ENCODE measurements around the gene OR6X1. TPM values are rescaled to one million over a fixed set of nuclear protein-coding genes. Genes with fewer than 3 reads are reported as not detected.
"Not testable (repeated sequence)": the region's sequence is repeated elsewhere in the genome, so short reads cannot be mapped to it uniquely, and the experiment has no call there.

The OR6X1 gene
- polyA plus RNA-seq, 6 donors from 2014 or later = not detected

DNA sequence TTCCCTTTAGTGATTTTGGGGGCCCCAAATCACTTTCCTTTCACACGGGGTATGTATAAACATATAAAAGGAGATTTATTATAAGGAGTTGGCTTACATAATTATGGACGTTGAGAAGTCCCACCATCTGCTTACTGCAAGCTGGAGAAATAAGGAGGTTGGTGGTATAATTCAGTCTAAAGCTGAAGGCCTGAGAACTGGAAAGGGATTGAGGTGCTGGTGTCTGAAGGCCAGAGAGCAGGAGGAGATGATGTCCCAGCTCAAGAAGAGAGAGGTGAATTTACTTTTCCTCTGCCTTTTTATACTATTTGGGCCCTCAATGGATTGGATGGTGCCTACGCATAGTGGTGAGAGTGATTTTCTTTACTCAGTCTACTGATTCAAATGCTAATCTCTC lies 11.6 kb downstream of the OR6X1 start:
- H3K9me3 Mint-ChIP-seq = peaks cover 0 to 2% (median 0%) of the 10 kb centered on the region in 7 donors
- H3K4me1 Mint-ChIP-seq = peaks cover 27 to 40% (median 32%) of the 10 kb centered on the region in 3 donors
- no peak for DNase-seq
- H3K27me3 Mint-ChIP-seq = peaks cover 13 to 29% (median 28%) of the 10 kb centered on the region in 3 donors
- H3K36me3 Mint-ChIP-seq = peaks cover 0 to 8% of the 10 kb centered on the region in 2 donors
- peak overlapping the region in 4 of 8 donors; percentile 92 to 98 (median 96) for H3K4me3 Mint-ChIP-seq
- ATAC-seq (ENCODE audit: low read depth in 2 of 2) = no peak
- peak overlapping the region in 1 of 6 donors; percentile 99 for H3K27ac Mint-ChIP-seq

DNA sequence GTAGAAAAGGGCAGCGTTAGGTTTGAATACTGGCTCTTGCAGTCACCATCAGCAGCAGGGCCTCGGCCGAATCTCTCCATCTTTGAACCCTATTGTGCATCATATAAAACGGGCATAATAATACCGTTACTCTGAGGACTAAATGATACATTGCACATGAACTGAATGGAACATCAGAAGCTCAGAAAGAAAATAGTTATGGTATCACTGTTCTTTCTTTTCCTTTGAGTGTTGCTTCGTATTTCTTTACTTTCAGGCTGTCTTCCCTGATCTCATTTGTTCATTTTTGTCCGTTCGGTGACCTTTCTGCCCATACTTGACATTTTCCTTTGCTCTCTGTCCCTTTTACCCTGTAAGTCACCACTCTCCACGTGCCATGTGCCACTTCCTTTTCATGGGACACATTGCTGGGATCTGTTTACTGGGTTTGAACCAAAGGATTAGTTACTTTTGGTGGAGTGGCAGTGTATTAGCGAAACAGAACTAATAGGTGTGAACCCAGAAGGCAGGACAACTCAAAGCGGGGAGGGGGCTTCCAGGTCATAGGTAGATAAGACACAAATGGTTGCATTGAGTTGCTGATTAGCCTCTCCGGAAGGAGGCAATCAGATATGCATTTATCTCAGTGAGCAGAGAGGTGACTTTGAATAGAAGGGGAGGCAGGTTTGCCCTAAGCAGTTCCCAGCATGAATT lies 12.1 kb downstream of the OR6X1 start:
- DNase-seq = no peak
- Mint-ChIP-seq H3K9me3 (no peaks in the 10 kb centered on the region), H3K36me3 (peaks cover 0 to 13% of the 10 kb centered on the region in 2 donors), H3K4me3 (peak overlapping the region; percentile 92 to 98 (median 96)), H3K4me1 (peaks cover 32 to 42% (median 33%) of the 10 kb centered on the region in 3 donors), H3K27ac (peak overlapping the region; percentile 90 to 99 (median 96)), H3K27me3 (peaks cover 9 to 24% (median 23%) of the 10 kb centered on the region in 3 donors)
- ATAC-seq (ENCODE audit: low read depth in 2 of 2) = no peak

DNA sequence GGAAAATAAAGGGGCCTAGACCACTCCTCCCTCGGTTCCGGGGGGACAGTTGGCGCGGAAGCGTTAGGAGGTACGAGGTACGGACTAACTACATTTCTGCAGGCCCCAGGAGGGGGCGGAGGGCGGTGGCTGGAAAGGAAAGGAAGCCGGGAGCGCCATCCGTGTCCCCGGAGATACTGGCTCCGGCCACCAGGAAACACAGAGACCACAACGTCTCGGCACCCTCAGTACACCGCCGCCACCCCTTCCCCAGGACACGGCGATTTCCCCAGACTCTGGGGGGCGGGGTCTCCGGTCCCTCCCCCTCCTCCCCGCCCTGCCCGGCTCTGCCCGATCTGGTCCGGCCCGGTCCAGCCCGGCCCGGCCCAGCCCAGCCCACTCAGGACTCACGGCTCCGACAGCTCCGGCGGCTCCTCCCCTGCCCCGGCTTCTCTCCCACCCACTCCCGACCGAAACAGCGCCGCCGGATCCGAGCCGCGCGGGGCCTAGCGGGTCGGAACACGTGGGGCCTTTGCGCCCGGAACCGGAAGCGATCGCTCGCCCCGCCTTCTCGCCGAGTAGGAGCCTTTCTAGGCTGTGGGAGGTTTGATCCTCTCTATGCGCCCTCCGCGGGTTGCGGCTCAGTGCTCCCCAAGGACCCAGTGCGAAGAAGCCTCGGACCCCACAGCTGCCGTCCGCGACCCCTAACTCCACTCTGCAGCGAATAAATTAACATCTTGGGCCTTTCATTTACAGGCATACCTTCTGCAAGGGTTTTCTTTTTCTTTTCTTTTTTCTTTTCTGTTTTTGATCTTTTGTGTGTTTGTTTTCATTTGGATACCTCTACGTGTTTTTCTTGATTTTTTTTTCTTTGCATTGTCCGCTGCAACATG lies 12.9 kb downstream of the OR6X1 start, which contains the start of gene ZNF202:
ZNF202 (minus strand) TSS at position 502 of the 872 bp plus-strand sequence. CDS start 10,772 bp downstream, outside the sequence.
- peaks cover 7 to 20% (median 19%) of the 10 kb centered on the region in 3 donors for H3K27me3 Mint-ChIP-seq
- H3K27ac Mint-ChIP-seq = peak within 1 kb of the TSS; percentile 90 to 99 (median 97)
- peaks cover 0 to 16% of the 10 kb centered on the region in 2 donors for H3K36me3 Mint-ChIP-seq
- H3K4me1 Mint-ChIP-seq = peaks cover 32 to 42% (median 34%) of the 10 kb centered on the region in 3 donors
- peak; percentile 95 to 96 for ATAC-seq (ENCODE audit: low read depth in 2 of 2)
- H3K4me3 Mint-ChIP-seq = peak within 1 kb of the TSS; percentile 92 to 98 (median 96)
- DNase-seq = peak; percentile 87
- no peaks in the 10 kb centered on the region for H3K9me3 Mint-ChIP-seq

DNA sequence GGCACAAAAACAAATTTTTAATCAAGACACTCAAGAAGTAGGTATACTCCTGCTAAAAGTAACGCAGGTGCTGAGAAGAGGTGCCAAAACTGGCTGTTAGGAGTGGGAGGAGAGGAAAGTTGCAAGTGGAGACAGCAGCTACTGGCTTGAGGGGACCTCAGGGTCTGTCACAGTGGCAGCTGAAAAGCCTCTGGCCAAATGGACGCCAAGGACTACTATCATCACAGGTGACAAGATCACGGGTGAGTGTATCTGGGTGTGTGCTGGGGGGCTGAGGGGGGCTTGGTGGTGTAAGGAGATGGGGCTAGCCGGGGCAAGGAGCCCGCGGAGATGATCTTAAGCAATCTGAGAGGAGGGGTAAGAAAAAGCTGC lies 13.5 kb downstream of the OR6X1 start:
- Mint-ChIP-seq H3K27me3 (peaks cover 5 to 14% (median 13%) of the 10 kb centered on the region in 3 donors), H3K9me3 (no peaks in the 10 kb centered on the region), H3K27ac (peak overlapping the region; percentile 67 to 98 (median 92)), H3K4me1 (peaks cover 32 to 42% (median 34%) of the 10 kb centered on the region in 3 donors), H3K4me3 (peak overlapping the region; percentile 92 to 98 (median 96)), H3K36me3 (peaks cover 0 to 16% of the 10 kb centered on the region in 2 donors)
- ATAC-seq (ENCODE audit: low read depth in 2 of 2) (no peak), DNase-seq (no peak)

DNA sequence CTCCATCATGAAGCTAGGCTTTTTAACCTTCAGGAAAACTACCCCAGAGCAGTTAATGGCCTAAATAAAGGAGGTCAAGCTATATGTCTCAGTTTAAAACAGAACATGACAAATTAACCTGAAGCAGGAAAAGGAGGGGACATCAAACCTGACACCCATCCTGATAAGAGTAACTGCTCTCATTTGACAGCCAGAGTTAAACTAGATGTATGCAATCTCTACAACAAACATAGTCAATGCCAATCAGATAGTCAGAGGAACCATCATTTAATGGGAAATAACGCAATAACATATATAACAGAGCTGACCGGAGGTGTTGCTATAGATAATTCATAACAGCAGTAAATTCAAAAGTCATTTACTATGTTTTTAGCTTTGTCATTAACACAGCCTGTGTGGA lies 15.9 kb downstream of the OR6X1 start:
- Mint-ChIP-seq H3K9me3 (no peaks in the 10 kb centered on the region), H3K4me3 (peak overlapping the region in 1 of 8 donors; percentile 98), H3K27me3 (peaks cover 0 to under 1% (median 0%) of the 10 kb centered on the region in 3 donors), H3K4me1 (peaks cover 43 to 47% (median 44%) of the 10 kb centered on the region in 3 donors), H3K36me3 (peaks cover 5 to 16% of the 10 kb centered on the region in 2 donors), H3K27ac (no peak overlapping the region)
- no peak for ATAC-seq (ENCODE audit: low read depth in 2 of 2)
- DNase-seq = no peak

DNA sequence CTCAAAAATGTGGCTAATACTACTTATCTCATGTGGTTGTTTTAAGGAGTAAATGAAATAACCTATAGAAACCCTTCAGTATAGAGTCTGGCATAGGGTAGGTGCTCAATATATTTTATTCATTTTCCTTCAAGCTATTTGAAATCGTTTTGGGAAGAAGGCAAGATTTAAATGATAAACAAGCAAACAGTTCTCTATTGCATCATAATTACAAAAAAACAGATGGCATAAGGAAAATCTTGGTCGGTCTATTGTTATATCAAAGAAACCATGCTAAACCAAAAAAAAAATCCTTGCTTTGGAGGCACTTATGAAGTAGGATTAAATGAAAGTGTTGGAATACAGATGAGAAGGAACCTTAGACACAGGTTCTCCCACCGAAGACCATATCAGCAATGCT lies 17.5 kb downstream of the OR6X1 start:
- Mint-ChIP-seq H3K27ac (no peak overlapping the region), H3K27me3 (no peaks in the 10 kb centered on the region), H3K4me3 (no peak overlapping the region), H3K36me3 (peaks cover 5 to 12% of the 10 kb centered on the region in 2 donors), H3K9me3 (no peaks in the 10 kb centered on the region), H3K4me1 (peaks cover 35 to 36% (median 35%) of the 10 kb centered on the region in 3 donors)
- DNase-seq = no peak
- no peak for ATAC-seq (ENCODE audit: low read depth in 2 of 2)

DNA sequence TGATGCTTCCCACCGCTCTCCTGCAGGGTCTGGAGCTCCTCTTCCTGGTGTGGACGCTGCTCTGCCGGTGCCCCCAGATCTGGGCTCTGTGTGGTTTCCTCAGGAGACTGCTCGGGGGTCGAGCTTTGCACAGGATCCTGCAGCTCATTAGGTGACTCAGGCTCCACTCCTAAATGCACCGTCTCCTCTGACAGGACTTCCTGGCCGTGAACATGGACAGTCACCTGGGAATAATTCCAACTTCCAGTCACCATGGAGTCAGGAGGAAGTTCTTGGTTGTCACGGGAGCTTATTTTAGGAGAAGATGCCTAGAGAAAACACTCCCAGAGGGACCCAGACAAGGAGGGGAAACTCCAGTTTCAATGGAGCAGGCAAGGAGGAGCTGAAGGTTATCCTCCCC lies 24.7 kb downstream of the OR6X1 start:
- peaks cover 48 to 52% of the 10 kb centered on the region in 2 donors for H3K36me3 Mint-ChIP-seq
- DNase-seq (no peak), ATAC-seq (ENCODE audit: low read depth in 2 of 2) (no peak)
- H3K27me3 Mint-ChIP-seq = no peaks in the 10 kb centered on the region
- peaks cover 4 to 5% (median 4%) of the 10 kb centered on the region in 3 donors for H3K4me1 Mint-ChIP-seq
- H3K9me3 Mint-ChIP-seq = peaks cover 4 to 22% (median 12%) of the 10 kb centered on the region in 7 donors
- H3K4me3 Mint-ChIP-seq = peak overlapping the region in 1 of 8 donors; percentile 10
- H3K27ac Mint-ChIP-seq = peak overlapping the region in 1 of 6 donors; percentile 81

DNA sequence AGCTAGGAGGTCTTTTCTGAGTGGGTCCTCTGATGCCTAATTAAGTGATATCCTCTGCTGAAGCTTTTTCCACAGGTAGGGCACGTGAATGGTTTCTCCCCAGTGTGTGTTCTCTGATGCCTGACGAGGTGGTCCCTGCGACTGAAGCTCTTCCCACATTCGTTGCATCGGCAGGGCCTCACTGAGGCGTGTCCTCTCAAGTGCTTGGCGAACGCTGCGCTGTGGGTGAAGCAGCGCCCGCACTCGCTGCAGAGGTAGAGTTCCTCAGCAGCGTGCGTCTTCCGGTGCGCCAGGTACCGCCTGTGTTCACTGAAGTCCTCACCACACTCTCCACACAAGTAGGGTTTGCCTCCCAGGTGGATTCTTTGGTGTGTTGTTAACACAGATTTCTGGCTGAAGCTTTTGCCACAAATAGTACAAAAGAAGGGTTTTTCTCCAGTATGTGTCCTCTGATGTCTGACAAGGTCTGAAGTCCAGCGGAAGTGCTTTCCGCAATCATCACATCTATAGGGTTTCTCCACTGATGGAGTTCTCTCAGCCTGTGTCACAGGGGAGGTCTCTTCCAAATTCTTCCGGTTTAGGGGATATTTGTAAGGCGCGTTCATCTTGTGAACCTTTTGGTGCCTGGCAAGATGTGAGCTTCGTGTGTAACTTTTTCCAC lies 28.2 kb downstream of the OR6X1 start:
- Mint-ChIP-seq H3K27me3 (no peaks in the 10 kb centered on the region), H3K36me3 (peaks cover 47 to 58% of the 10 kb centered on the region in 2 donors)
- ATAC-seq (ENCODE audit: low read depth in 2 of 2) = no peak

DNA sequence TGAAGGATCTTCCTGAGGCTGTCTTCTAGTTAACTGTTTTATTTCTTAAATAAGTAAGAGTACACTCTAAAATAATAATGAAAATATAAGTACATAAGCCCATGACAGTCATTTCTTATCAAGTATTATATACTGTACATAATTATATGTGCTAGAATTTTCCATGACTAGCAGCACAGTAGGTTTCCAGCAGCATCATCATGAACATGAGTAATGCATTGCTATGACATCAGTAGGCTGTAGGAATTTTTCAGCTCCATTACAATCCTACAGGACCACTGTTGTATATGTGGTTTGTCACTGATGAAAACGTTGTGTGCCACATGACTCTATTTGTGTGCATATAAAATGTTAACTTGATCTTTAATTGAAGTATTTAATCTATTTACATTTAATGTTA lies 34.9 kb downstream of the OR6X1 start:
- Mint-ChIP-seq H3K4me3 (no peak overlapping the region), H3K27ac (no peak overlapping the region), H3K9me3 (peaks cover 0 to under 1% (median 0%) of the 10 kb centered on the region in 7 donors), H3K4me1 (no peaks in the 10 kb centered on the region), H3K36me3 (peaks cover 2 to 4% of the 10 kb centered on the region in 2 donors), H3K27me3 (peaks cover 12 to 30% (median 21%) of the 10 kb centered on the region in 3 donors)
- ATAC-seq (ENCODE audit: low read depth in 2 of 2) (no peak), DNase-seq (no peak)

More for the DNA sequence above, 28.2 kb downstream of the OR6X1 start:
- peak overlapping the region in 1 of 6 donors; percentile 49 for H3K27ac Mint-ChIP-seq
- H3K4me1 Mint-ChIP-seq = no peaks in the 10 kb centered on the region
- H3K4me3 Mint-ChIP-seq = no peak overlapping the region
- DNase-seq = no peak
- peaks cover 4 to 22% (median 12%) of the 10 kb centered on the region in 7 donors for H3K9me3 Mint-ChIP-seq

DNA sequence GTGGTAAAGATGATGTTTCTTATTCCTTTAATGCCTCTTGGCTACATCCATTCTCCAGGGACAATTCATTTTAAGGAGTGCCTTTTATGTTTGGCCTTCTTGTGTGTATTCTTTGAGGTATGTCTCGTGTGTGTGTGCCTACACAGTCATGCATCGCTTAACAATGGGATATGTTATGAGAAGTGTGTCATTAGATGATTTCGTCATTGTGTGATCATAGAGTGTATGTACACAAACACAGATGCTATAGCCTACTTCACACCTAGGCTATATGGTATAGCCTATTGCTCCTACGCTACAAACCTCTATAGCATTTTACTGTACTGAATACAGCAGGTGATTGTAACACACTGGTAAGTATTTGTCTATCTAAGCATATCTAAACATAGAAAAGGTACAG lies 35.8 kb downstream of the OR6X1 start:
- no peak for ATAC-seq (ENCODE audit: low read depth in 2 of 2)
- H3K27ac Mint-ChIP-seq = no peak overlapping the region
- no peaks in the 10 kb centered on the region for H3K36me3 Mint-ChIP-seq
- no peaks in the 10 kb centered on the region for H3K4me1 Mint-ChIP-seq
- H3K9me3 Mint-ChIP-seq = no peaks in the 10 kb centered on the region
- peaks cover 12 to 40% (median 31%) of the 10 kb centered on the region in 3 donors for H3K27me3 Mint-ChIP-seq
- no peak for DNase-seq
- no peak overlapping the region for H3K4me3 Mint-ChIP-seq

DNA sequence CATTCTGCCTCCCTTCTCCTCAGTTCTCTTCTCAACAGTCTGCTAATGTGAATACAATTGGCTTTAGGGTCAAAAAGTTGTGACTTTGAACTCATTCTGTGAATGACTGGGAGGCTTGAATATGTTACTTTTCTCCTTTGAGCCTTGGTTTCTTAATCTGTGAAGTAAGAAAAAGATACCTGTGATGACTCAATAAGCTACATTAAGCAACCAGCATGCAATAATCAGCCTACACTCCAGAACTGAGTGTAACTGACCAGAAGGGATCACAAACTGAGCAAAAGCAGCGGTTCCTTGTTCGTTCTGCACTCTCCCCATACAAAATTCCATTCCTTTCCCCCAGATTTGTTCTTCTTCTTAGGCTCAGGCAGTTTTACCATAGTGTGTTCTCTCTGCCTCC lies 36.3 kb downstream of the OR6X1 start:
- Mint-ChIP-seq H3K27ac (no peak overlapping the region), H3K9me3 (peaks cover 0 to 1% (median 0%) of the 10 kb centered on the region in 7 donors), H3K4me1 (no peaks in the 10 kb centered on the region), H3K36me3 (no peaks in the 10 kb centered on the region), H3K27me3 (peaks cover 12 to 42% (median 32%) of the 10 kb centered on the region in 3 donors), H3K4me3 (no peak overlapping the region)
- no peak for DNase-seq
- no peak for ATAC-seq (ENCODE audit: low read depth in 2 of 2)

DNA sequence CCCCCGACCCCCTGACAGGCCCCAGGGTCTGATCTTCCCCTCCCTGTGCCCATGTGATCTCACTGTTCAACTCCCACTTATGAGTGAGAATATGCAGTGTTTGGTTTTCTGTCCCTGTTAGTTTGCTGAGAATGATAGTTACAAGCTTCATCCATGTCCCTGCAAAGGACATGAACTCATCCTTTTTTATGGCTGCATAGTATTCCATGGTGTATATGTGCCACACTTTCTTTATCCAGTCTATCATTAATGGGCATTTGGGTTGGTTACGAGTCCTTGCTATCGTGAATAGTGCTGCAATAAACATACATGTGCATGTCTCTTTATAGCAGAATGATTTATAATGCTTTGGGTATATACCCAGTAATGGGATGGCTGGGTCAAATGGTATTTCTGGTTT lies 41.7 kb downstream of the OR6X1 start:
- not testable (repeated sequence) for H3K4me3 Mint-ChIP-seq; H3K27ac Mint-ChIP-seq; H3K36me3 Mint-ChIP-seq; ATAC-seq (ENCODE audit: low read depth in 2 of 2); H3K9me3 Mint-ChIP-seq; H3K4me1 Mint-ChIP-seq; DNase-seq
- H3K27me3 Mint-ChIP-seq = peaks cover 18 to 57% (median 48%) of the 10 kb centered on the region in 3 donors
